ENCODE measurements around the gene ROBO2. TPM values are rescaled to one million over a fixed set of nuclear protein-coding genes. Genes with fewer than 3 reads are reported as not detected.

ROBO2 gene
- total and polyA plus RNA-seq, 10 of the 15 experiments (the other 5 are each of a cell fraction or from before 2014, with no cell fraction given), result 0.22 to 2.5 (median 0.81) TPM

DNA sequence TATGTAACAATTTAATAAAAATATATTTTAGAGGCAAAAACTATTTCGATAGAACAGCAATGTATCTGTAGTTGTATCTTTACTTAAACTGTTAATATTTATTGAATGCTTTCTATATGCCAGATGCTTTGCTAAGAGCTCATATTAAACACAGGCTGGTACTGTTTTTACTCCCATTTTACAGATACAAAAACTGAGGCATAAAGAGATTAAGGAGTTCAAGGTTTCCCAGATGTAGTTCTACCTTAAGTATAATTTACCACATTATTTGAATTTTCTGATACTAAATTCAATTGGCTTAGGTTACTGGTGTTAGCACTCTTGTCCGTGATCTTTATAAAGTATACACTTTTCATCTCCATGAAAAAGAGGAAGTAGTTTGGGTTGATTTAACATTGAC lies 149.8 kb downstream of the ROBO2 start:
- peak; percentile 48; the same call in 2 of the 3 replicates for ATAC-seq
- TF ChIP-seq CEBPB (IDR thresholded peaks at IDR 0.05; ENCODE audit: borderline replicate concordance in 1 of 2, low read depth in 2 of 2, low read length in 2 of 2) (no peak), MYB (IDR thresholded peaks at IDR 0.05; ENCODE audit: borderline replicate concordance, low read depth, low read length) (no peak), CBX5 (IDR thresholded peaks at IDR 0.05; ENCODE audit: low read depth) (no peak), NFXL1 (IDR thresholded peaks at IDR 0.05; ENCODE audit: borderline replicate concordance) (no peak), PRDM15 (CRISPR knock-in tag; IDR thresholded peaks at IDR 0.05) (no peak), KLF5 (IDR thresholded peaks at IDR 0.05; ENCODE audit: partially characterized antibody) (no peak)
- Histone ChIP-seq H3K27ac (ENCODE audit: control insufficient read depth, insufficient read depth) (no peak overlapping the region), H3K4me2 (ENCODE audit: control insufficient read depth, insufficient read depth) (no peak overlapping the region), H2AFZ (ENCODE audit: control insufficient read depth, low read depth, low read length) (no peak overlapping the region), H3K9me3 (replicated peaks; ENCODE audit: control insufficient read depth, insufficient read depth, low read length) (no peaks in the 10 kb centered on the region), H3K4me3 (no peak overlapping the region), H3K9ac (ENCODE audit: control insufficient read depth, insufficient read depth, low read length) (no peak overlapping the region), H3K36me3 (ENCODE audit: control insufficient read depth in 2 of 2, insufficient read depth in 2 of 2, low read length in 1 of 2) (no peaks in the 10 kb centered on the region), H3K27me3 (replicated peaks in 1 of 2; ENCODE audit: control insufficient read depth in 2 of 2, insufficient read depth in 2 of 2, low read length in 1 of 2) (no peaks in the 10 kb centered on the region), H4K20me1 (ENCODE audit: control insufficient read depth, insufficient read depth) (no peaks in the 10 kb centered on the region), H3K79me2 (ENCODE audit: control insufficient read depth, insufficient read depth, low read length) (no peaks in the 10 kb centered on the region), H3K4me1 (ENCODE audit: control insufficient read depth, insufficient read depth, low read length) (no peaks in the 10 kb centered on the region)
- intact Hi-C loops (cut with micrococcal nuclease; ENCODE audit: unreplicated experiment) (no loop called here), in situ Hi-C loops (cut with MboI) (no loop called here)
- WGBS (ENCODE audit: insufficient coverage, insufficient replicate concordance, low lambda C conversion rate, missing lambda C conversion rate), result 26% methylated on average over 2 of the region's 2 CpGs
- ChIA-PET RAD21 (ENCODE audit: unreplicated experiment) (no interaction called here), POLR2A (no interaction called here), SMC1A (ENCODE audit: uncharacterized antibody, unreplicated experiment) (no interaction called here), CTCF (no interaction called here)
- no peak for FAIRE-seq
- no peak for DNase-seq (ENCODE audit: low read depth, low spot score)
- BruUV-seq (replicated peaks), result no TSS peak

All from GM12878 (cell line).